GM18861 (cell line): ENCODE results near the gene PCDHGA9.
"Not testable (repeated sequence)": the region's sequence is repeated elsewhere in the genome, so short reads cannot be mapped to it uniquely, and the experiment has no call there.

Experiments
- ATAC-seq: cut with Tn5 transposase; IDR thresholded peaks from one replicate; pipeline ENCODE4 v1.9.1; 2021; ENCODE audit not compliant: unreplicated experiment

The PCDHGA9 gene

GRCh38 chr5:141413540-141414069 lies 11.0 kb downstream of the PCDHGA9 start:
- ATAC-seq, result no peak

- ATAC-seq, result not testable (repeated sequence)
These were observed 12.1 kb downstream of the PCDHGA9 start for GRCh38 chr5:141414548-141415274.

- ATAC-seq, result not testable (repeated sequence)
These were observed 12.7 kb downstream of the PCDHGA9 start for GRCh38 chr5:141415275-141415618.

GRCh38 chr5:141417494-141418172 lies 15.1 kb downstream of the PCDHGA9 start, which contains the start of gene PCDHGB7:
Gene PCDHGB7, plus strand, starts transcription at chr5:141417677. Its CDS starts 183 bp downstream, at chr5:141417860.
- ATAC-seq, result peak; percentile 67

- no peak for ATAC-seq
These were observed 16.7 kb downstream of the PCDHGA9 start for GRCh38 chr5:141419074-141419880.

GRCh38 chr5:141420855-141421488 lies 18.4 kb downstream of the PCDHGA9 start, which contains the start of gene PCDHGA11:
Gene PCDHGA11, plus strand, starts transcription at chr5:141421051. Its CDS starts 177 bp downstream, at chr5:141421228.
- no peak for ATAC-seq

- ATAC-seq, result no peak
These were observed 18.9 kb downstream of the PCDHGA9 start for GRCh38 chr5:141421489-141421855.

- no peak for ATAC-seq
These were observed 20.2 kb downstream of the PCDHGA9 start for GRCh38 chr5:141422742-141423291.

GRCh38 chr5:141427783-141428426 lies 25.3 kb downstream of the PCDHGA9 start:
- no peak for ATAC-seq

GRCh38 chr5:141430332-141431113 lies 27.9 kb downstream of the PCDHGA9 start, which contains the start of gene PCDHGA12:
Gene PCDHGA12, plus strand, starts transcription at chr5:141430507. Its CDS starts 253 bp downstream, at chr5:141430760.
- ATAC-seq, result peak; percentile 74

GRCh38 chr5:141431286-141431685 lies 28.7 kb downstream of the PCDHGA9 start:
- ATAC-seq, result no peak

- ATAC-seq, result not testable (repeated sequence)
These were observed 29.7 kb downstream of the PCDHGA9 start for GRCh38 chr5:141432308-141432707.

GRCh38 chr5:141432726-141433125 lies 30.1 kb downstream of the PCDHGA9 start:
- not testable (repeated sequence) for ATAC-seq

- no peak for ATAC-seq
These were observed 31.4 kb downstream of the PCDHGA9 start for GRCh38 chr5:141434006-141434405.

- no peak for ATAC-seq
These were observed 34.6 kb downstream of the PCDHGA9 start for GRCh38 chr5:141437221-141437620.

- no peak for ATAC-seq
These were observed 37.0 kb downstream of the PCDHGA9 start for GRCh38 chr5:141439411-141440141.

- ATAC-seq, result no peak
These were observed 37.8 kb downstream of the PCDHGA9 start for GRCh38 chr5:141440341-141440740.

- no peak for ATAC-seq
These were observed 39.1 kb downstream of the PCDHGA9 start for GRCh38 chr5:141441571-141442170.
